Lung (tissue), 12 donors: ENCODE measurements around the gene ITPR1. TPM values are rescaled to one million over a fixed set of nuclear protein-coding genes. Genes with fewer than 3 reads are reported as not detected.

ENCODE experiments used
- ATAC-seq: fragments of 200-7000 bp; cut with Tn5 transposase; one replicate; pipeline ENCODE4 v1.9.1; 2020; ENCODE audit warnings: moderate number of reproducible peaks; ENCODE audit not compliant: insufficient read depth, low FRiP score
- DNase-seq, 3 donors: peaks; one replicate each; pipeline ENCODE4 v3.0.0-alpha.2; 2013 to 2017
- H3K27ac ChIP-seq, 2 donors: one replicate each; pipeline ENCODE4 v1.5.1; 2013; ENCODE audit warnings: mild to moderate bottlenecking in 2 of 2, moderate library complexity in 2 of 2, control low read depth in 1 of 2, inconsistent platforms in 1 of 2, low read depth in 1 of 2, low read length in 1 of 2
- H3K27me3 ChIP-seq, 3 donors: one replicate each; pipeline ENCODE4 v1.5.1; 2013; ENCODE audit warnings: low read length in 2 of 3; ENCODE audit not compliant: control insufficient read depth in 3 of 3, insufficient read depth in 3 of 3
- H3K36me3 ChIP-seq, 4 donors: one replicate each; pipeline ENCODE4 v1.5.1; 2013; ENCODE audit warnings: low read length in 4 of 4, mild to moderate bottlenecking in 1 of 4, moderate library complexity in 1 of 4; ENCODE audit not compliant: control insufficient read depth in 4 of 4, insufficient read depth in 4 of 4
- H3K4me1 ChIP-seq, 5 donors: one replicate each; pipeline ENCODE4 v1.5.1; 2013; ENCODE audit warnings: low read length in 5 of 5, mild to moderate bottlenecking in 2 of 5, moderate library complexity in 1 of 5; ENCODE audit not compliant: control insufficient read depth in 5 of 5, insufficient read depth in 5 of 5
- H3K4me3 ChIP-seq: one replicate; pipeline ENCODE4 v1.5.1; 2013; ENCODE audit warnings: mild to moderate bottlenecking, control low read depth, moderate library complexity
- H3K9ac ChIP-seq, 2 donors: one replicate each; pipeline ENCODE4 v1.5.1; 2013; ENCODE audit warnings: low read length in 2 of 2, control low read depth in 1 of 2; ENCODE audit not compliant: insufficient read depth in 1 of 2
- H3K9me3 ChIP-seq, 4 donors: one replicate each; pipeline ENCODE4 v1.5.1; 2013; ENCODE audit warnings: low read length in 3 of 4, mild to moderate bottlenecking in 1 of 4, moderate library complexity in 1 of 4; ENCODE audit not compliant: control insufficient read depth in 4 of 4, insufficient read depth in 3 of 4
- CTCF ChIP-seq: IDR thresholded peaks from 2 replicates; pipeline ENCODE4 v1.5.1; 2012; ENCODE audit warnings: mild to moderate bottlenecking; ENCODE audit errors: control extremely low read depth, extremely low read depth
- WGBS, 2 donors: extraction: QIAGEN DNeasy Blood & Tissue Kit; methylation state at CpG; one replicate each; pipeline ENCODE4 v1.1.7; 2013; 5-methylcytosine and 5-hydroxymethylcytosine counted together
- polyA plus RNA-seq, 2 donors: library from polyadenylated mRNA; stranded (reverse); fragments of 200-250 nt; gene quantifications; one replicate each; pipeline ENCODE4 v1.2.1, GENCODE V29; 2013
- total RNA-seq, 2 donors: library from RNA; depleted of rRNA in 1 of 2; stranded (reverse); fragments of >200 nt in 1 of 2; gene quantifications; one replicate each; pipeline ENCODE4 v1.2.1, GENCODE V29; 2014 to 2021
- donor health status: control.
- donor health status: control.
- donor health status: Bipolar disorder and iron deficiency.
- donor health status: healthy.
- donor health status: DM: yes; HTN: yes; CAD: no.

The ITPR1 gene
- total and polyA plus RNA-seq, 4 donors, result 12.4 to 152 (median 44.1) TPM

- no peak for TF ChIP-seq CTCF
- H3K27me3 ChIP-seq, result no peaks in the 10 kb centered on the region
- 89 to 96% methylated on average over 4 of the region's 4 CpGs for WGBS, 2 donors
- H3K4me3 ChIP-seq, result no peak overlapping the region
- ATAC-seq (no peak), DNase-seq (no peak)
- H3K36me3 ChIP-seq, result no peaks in the 10 kb centered on the region
- H3K27ac ChIP-seq, result no peak overlapping the region
- no peak overlapping the region for H3K9ac ChIP-seq
- no peaks in the 10 kb centered on the region for H3K9me3 ChIP-seq
- H3K4me1 ChIP-seq, result peaks cover 0 to 3% (median 0%) of the 10 kb centered on the region in 5 donors
These were observed 32.8 kb upstream of the ITPR1 start for GRCh38 chr3:4460334-4460733.

GRCh38 chr3:4461468-4462090 lies 31.6 kb upstream of the ITPR1 start:
- no peak overlapping the region for H3K27ac ChIP-seq
- no peak overlapping the region for H3K9ac ChIP-seq
- no peak overlapping the region for H3K4me3 ChIP-seq
- peaks cover 0 to 8% (median 0%) of the 10 kb centered on the region in 5 donors for H3K4me1 ChIP-seq
- ATAC-seq, result no peak
- H3K27me3 ChIP-seq, result no peaks in the 10 kb centered on the region
- no peak for TF ChIP-seq CTCF
- DNase-seq, result no peak
- WGBS, 2 donors, result 84 to 93% methylated on average over 2 of the region's 2 CpGs
- H3K36me3 ChIP-seq, result no peaks in the 10 kb centered on the region
- no peaks in the 10 kb centered on the region for H3K9me3 ChIP-seq

GRCh38 chr3:4462369-4463040 lies 30.6 kb upstream of the ITPR1 start:
- 53 to 83% methylated on average over 3 of the region's 3 CpGs for WGBS, 2 donors
- TF ChIP-seq CTCF, result no peak
- H3K9ac ChIP-seq, result no peak overlapping the region

More at GRCh38 chr3:4462369-4463040, 30.6 kb upstream of the ITPR1 start:
- no peak for ATAC-seq
- Histone ChIP-seq H3K9me3 (no peaks in the 10 kb centered on the region), H3K4me1 (peaks cover 0 to 9% (median 0%) of the 10 kb centered on the region in 5 donors), H3K27me3 (no peaks in the 10 kb centered on the region), H3K36me3 (no peaks in the 10 kb centered on the region), H3K27ac (no peak overlapping the region), H3K4me3 (no peak overlapping the region)
- no peak for DNase-seq
